Fibroblast of lung (primary cell): Measurements from ENCODE around the gene POLR2L.

Experiments used
- CTCF ChIP-seq, 2 donors: IDR thresholded peaks in 1 of 2; conservative IDR thresholded peaks in 1 of 2; 1 replicate in 1 of 2; 2 replicates in 1 of 2; pipeline ENCODE4 v1.5.1; 2011 to 2012; ENCODE audit warnings: low read length in 2 of 2, control low read depth in 1 of 2, inconsistent platforms in 1 of 2, low read depth in 1 of 2, mild to moderate bottlenecking in 1 of 2
- EZH2 ChIP-seq: IDR thresholded peaks from 2 replicates; pipeline ENCODE4 v1.5.1; 2012; ENCODE audit warnings: low read length, control low read depth, mild to moderate bottlenecking; ENCODE audit errors: missing control alignments

GRCh38 chr11:872799-873198 is 30.5 kb upstream of the POLR2L start:
- TF ChIP-seq CTCF (conservative IDR thresholded peaks at IDR 0.05 in 1 of 2, IDR thresholded peaks at IDR 0.05 in 1 of 2; ENCODE audit: low read depth in 1 of 2, low read length in 2 of 2), result no peak
- no peak for TF ChIP-seq EZH2
